ENCODE data around the gene CRIP3.

CRIP3 gene

DNA sequence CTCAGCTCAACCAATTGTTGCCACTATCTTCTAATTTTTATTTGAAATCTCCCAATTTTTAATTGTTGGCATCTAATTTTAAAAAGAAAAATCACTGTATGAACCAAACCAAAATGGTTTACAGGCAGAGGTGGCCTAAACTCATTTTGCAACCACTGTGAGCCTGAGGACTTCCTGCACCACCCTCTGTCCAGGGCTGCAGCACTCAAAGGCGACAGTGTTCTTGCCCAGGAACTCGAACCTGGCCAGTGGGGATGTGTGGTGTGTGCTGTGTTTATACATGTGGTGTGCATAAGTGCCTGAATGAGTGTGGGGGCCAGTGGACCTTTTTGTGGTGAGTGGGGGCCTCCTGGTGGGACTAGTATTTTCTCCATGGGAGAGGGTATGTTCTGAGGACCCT is 34.9 kb downstream of the CRIP3 start:
- no peak for DNase-seq (ENCODE audit: low spot score)

DNA sequence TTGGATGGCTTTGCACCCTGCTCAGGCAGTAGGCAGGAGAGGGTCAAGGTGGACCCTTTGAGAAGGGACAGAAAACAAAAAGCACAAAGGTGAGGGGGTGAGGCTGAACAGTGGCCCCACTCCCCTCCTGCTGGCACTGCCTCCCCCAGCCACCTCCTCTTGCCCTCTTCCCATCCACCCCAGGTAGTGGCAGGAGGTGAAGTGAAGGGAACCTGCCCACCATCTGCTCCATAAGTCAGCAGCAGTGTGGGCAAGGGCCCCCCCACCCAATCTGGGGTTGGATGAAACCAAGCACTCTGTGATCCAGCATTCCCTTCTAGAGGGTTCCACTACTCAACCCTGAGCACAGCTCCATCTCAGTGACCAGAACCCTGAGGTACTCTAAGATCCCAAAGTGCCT is 36.7 kb downstream of the CRIP3 start:
- no peak for DNase-seq (ENCODE audit: low spot score)

DNA sequence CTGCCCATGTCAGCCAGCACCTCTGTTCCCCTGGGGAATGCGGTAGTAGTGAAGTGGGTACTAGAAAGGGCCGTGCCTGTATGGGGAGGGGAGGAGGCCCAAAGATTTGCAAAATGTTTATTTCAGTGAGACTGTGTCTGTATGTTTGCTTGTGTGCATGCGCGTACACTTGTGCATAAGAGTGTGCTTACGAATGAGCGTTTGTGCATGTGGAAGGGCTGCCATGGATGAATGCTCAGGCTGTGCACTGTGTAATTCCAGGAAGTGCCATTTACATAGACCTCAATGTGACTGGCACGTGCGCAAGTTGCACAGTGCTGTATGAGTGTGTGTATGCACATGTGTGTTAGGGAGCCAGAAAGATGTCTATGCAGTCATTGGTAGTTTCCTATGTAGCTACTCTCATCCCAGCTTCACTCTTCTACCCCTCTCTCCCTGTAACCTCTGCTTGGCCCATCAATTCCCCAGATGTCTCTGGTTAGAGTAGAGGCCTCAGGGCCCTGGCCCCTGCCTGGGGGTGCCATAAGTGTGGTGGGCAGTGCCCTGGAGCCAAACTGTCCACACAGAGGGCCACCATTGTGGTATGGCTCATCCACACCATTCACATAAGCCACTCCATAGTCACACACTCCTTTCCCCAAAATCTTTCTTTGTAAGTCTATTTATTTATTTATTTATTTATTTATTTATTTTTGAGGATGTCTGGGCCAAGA is 37.4 kb downstream of the CRIP3 start:
- DNase-seq (ENCODE audit: low spot score), result no peak

DNA sequence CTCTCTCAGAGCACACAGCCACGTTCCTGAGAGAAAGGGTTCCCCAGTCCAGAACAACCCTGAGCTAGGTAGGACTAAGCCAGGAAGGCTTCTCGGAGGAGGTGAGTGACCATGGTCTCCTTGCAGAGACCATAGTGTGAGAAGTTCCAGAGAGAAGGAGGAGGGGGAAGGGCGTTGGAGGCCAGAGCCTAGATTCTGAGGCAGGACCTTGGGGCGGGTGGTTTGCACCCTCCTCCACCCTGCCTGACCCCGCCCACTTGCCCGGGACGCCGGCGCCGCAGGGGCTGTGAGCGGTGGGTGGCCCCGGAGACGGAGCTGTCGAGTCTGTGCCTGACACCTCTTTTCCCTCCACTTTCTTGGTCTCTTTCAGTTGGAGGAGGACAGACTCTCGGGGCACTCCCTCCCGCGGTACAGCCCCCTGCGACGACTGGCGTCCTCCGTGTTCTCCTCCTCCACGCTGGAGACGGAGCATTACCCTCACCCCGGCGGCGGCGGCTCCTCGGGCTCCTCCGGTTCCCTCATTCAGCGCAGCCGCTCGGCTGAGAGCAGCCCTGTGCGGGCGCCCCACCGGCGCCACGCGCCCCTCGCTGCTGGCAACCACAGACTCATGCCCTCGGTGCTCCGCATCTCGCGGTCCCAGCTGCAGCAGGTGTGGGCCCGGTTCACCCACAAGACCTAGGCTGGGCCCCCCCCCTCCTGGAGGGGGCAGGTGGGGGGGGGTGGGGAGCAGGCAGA is 39.2 kb downstream of the CRIP3 start:
- DNase-seq (ENCODE audit: low spot score), result no peak

DNA sequence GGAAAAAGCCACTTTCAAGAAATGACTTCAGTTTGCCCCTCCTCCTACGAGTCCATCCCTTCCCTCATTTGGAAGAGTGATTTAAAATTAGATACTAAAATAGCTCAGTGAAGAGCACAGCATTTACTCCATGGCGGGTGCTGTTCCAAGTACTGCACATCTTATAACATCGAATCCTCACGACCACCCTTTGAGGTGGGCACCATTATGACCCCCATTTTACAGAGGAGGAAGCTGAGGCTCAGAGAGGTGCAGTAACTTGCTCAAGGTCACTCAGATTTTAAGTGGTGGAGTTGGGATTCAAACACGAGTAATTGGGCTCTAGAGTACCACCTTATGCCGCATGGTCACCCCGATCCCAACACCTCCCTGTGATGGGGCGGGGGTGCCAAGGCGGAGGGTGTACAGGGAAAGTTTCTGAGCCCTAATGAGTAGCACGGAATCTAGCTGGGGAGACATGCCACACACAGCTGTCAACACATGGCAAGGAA is 39.8 kb downstream of the CRIP3 start:
- no peak for DNase-seq (ENCODE audit: low spot score)

DNA sequence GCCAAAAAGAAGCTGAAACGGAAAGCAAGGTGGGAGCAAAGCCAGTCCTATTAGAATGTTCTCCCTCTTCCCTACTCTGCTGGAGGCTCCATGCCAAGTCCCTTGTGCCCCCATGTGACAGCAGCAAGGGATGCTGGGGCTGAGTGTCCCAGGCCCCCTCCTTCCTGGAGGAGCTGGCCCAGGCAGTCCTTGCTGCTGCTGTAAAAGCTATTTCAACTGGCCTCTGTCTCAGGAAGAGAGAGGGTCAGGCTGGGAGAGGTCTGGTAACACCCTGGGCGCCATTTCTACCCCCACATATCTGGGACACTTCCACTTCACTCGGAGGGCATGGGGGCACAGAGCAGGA is 40.3 kb downstream of the CRIP3 start:
- no peak for DNase-seq (ENCODE audit: low spot score)

DNA sequence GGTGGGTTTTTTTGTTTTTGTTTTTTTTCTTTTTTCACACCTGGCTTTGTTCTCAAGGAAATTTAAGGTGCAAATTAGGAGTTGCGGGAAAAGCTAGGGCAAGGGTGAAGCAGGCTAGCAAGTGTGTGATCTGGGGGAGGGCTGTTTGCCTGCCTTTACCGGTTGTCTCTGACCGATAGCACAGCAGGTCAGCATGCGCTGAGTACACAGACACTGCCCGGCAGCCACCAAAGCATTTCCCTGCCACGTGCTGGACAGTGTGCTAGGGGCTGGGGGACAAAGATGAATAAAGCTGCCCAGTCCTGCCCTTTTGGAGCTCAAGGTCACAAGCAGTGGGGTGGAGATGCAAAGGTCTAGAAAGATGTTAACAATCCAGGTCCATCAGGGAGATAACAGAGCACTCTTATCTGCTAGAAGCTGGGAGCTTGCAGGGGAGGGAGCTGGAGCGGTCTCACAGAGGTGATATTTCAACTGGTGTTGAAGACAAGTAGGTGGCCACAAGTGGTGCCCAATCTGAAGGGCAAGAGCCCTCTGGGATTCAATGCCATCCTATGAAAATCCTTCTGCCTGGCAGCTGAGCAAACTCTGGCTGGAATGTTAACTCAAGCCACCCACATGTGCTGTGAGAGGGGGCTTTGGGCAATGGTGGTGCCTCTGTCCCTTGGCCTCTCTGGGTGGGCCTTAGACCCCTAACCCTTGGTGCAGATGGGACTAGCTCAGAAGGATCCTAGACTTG is 40.8 kb downstream of the CRIP3 start:
- DNase-seq (ENCODE audit: low spot score), result no peak

DNA sequence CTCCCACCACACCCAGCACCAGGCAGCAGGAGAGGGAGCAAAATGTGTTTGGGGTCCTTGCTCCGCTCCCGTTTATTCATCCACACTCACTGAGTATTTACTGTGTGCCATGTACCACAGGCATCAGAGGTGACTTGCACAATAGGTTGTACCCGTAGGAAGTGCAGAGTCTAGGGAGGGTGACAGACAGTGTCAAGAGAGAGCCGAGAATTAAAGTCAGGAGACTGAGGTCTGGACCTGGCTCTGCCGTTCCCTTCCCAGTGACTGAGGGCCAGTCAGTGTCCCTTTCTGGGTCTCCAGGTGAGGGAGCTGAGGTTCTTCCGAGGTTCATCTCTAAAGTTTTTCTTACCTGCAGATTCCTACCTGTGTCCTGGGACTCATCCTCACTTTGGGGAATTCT is 43.1 kb downstream of the CRIP3 start:
- no peak for DNase-seq (ENCODE audit: low spot score)

DNA sequence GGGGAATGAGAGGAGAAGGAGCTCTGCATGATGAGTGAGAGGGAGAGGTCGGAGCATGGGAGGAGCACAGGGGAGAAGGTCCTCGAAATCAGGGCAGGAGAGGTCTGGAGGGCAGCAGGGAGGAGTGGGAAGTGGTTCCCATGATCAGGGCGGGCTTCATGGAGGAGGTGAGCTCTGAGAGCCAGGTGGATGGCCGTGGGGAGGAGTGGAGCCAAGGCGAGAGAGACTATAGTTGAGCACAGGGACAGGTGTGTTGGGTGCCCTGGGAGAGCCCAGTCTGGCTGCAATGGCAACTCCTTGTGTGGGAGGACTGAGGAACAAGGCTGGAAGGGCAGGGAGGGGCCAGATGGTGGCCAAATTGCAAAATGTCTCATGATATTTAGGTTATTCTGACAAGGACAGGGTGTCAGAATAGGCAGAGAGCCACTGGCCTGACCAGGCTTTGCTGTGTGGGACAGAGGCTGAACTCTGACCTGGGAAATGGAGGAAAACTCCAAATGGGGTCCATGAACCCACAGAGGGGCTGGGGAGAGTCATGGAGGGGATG is 44.0 kb downstream of the CRIP3 start:
- DNase-seq (ENCODE audit: low spot score), result no peak

DNA sequence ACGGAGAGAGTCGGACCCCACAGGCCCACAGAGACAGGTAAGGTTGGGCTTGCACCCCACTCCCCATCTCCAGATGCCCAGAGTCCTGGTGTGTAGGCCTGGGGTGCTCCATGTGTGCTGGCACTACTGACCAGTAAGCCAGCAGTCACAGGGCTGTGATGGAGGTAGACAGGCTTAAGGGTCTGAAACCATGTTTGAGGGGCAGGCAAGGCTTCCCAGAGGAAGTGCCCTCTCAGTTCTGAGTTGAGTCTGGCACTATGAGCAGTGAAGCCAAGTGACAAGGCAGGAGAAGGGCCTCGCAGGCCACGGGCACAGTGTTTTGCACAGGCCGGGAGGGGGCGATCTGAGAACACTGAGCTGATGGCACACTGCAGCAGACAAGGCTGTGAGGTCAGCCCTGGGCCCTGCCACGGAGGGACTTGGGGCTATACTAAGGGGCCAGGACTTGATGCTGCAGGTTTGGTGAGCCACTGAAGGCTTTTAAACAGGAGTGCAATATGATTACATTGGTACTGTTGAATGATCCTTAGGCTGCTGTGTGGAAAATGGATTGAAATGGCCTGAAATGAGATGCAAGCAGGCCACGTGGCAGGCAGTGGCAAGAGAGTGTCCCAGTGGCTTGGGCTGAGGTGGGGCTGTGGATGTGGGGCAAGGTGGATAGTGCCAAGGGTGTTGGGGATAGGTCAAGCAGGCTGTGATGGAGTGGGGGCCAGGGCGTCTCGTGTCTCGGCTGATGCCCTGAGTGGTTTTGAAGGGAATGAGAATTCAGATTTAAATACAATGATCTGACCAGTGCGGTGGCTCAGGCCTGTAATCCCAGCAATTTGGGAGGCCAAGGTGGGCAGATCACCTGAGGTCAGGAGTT is 45.1 kb downstream of the CRIP3 start:
- DNase-seq (ENCODE audit: low spot score), result peak; percentile 75

DNA sequence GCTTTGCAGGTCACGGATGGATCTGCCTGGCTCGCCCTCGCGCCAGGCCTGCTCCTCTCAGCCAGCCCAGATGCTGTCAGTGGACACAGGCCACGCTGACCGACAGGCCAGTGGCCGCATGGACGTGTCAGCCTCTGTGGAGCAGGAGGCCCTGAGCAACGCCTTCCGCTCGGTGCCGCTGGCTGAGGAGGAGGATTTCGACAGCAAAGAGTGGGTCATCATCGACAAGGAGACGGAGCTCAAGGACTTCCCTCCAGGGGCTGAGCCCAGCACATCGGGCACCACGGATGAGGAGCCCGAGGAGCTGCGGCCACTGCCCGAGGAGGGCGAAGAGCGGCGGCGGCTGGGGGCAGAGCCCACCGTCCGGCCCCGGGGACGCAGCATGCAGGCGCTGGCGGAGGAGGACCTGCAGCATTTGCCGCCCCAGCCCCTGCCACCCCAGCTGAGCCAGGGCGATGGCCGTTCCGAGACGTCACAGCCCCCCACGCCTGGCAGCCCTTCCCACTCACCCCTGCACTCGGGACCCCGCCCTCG is 45.8 kb downstream of the CRIP3 start:
- no peak for DNase-seq (ENCODE audit: low spot score)

DNA sequence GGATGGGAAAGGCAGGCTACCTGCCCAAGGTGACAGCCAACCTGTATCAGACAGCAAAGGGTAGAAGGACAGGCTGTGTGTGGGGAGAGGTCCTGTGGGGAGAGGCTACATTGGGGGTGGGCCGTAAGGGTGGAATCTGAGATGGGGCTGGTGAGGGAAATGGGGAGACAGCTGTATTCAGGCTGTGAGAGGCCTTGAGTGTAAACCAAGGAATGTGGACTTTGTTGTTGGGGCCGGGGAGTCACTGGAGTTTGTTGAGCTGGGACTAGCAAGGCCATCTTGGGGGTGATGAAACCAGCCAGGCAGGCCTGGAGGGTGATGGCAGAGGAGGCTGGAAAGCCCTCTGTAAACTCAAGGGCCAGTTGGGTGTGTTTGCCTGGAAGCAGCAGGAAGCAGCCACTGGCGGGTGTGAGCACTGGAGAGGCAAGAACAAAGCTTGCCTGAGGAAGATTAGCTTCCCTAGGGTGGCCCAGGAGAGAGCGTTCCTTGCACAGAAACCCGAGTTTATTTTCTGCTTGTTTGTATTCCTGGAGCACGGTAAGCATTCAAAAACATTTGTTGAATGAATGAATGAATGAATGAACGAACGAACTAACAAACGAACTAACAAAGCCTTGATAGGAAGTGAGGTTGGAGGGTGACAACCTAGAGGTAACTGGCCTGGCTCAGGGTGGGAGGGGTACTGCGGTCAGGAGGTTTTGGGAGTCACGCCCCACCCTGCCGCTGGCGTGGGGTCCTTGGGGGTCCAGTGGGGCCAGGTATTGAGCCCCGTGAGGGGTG is 46.4 kb downstream of the CRIP3 start:
- no peak for DNase-seq (ENCODE audit: low spot score)

DNA sequence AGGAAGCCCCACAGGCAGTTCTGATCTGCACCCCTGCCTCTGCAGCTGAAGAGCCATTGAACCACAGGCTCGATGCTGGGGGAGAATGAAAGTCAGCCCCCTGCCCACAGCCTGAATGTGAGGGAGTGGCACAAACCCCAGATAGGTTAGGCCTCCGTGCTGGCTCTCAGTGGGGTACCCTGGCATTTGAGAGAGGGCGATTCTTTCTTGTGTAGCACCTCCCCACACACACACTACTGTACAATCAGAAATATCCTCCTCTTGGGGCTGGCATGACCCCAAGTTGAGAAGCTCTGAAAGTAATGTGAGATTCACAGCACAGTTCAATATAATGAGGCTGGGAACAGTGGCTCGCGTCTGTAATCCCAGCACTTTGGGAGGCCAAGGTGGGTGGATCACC is 47.4 kb downstream of the CRIP3 start:
- DNase-seq (ENCODE audit: low spot score), result no peak

DNA sequence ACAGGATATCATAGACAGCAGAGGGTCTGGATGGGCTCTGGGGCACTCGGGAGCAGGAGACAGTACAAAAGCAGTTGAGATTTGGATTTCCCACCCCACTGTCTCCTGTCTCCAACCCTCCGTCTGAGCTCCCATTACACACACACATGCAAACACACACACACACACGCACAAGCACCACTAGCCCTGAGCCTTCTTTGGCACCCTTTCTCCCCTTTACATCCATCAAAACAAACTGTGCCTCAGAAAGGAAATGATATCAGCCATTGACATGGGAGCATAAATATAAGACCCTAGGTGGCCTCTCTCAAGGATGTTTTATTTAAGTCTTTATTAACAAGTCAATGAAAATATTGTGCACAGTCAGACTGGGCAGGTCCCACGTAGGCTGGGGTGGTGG is 47.8 kb downstream of the CRIP3 start:
- no peak for DNase-seq (ENCODE audit: low spot score)

DNA sequence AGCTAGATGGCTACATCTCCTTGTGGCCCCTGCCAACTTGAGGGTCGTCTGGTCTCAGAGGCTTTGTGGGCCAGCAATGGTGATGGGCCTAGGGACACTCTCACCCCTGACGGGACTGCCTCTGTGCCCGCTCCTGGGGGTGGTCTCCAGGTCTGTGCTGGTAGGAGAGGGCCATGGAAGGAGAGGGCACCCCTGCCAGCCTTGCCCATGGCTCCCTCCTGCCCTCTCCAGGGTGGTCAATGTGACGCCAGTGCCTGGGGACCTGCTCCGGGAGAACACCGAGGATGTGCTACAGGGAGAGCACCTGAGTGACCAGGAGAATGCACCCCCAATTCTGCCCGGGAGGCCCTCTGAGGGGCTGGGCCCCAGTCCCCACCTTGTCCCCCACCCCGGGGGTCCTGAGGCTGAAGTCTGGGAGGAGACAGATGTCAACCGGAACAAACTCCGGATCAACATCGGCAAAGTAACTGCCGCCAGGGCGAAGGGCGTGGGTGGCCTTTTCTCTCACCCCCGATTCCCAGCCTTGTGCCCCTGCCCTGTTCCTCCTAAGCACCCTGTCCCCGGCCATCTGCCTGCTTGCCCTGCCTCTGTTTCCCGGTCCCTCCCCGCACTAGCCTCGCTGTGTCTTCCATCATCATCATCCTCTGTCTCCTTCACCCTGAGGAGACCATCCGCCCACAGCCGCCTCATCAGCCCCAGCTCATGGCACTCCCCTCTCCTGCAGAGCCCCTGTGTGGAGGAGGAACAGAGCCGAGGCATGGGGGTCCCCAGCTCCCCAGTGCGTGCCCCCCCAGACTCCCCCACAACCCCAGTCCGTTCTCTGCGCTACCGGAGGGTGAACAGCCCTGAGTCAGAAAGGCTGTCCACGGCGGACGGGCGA is 49.6 kb downstream of the CRIP3 start:
- no peak for DNase-seq (ENCODE audit: low spot score)

DNA sequence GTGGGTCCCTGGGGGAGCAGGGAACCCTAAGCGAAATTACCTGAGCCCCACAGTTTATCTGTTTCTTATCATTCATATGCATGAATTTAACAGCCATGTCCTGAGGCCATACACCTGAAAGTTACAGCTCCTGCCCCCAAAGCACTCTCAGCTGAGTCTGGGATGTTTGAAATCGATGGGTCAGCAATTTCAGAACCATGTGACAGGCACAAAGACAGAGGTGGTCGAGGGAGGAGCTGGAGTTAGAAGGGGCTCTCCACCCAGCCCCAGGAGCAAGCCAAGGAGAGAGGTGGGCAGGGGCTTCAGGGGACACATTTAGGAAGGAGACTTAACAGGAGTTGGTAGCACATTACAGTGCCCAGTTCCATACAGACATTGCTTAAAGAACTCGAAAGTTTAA is 50.4 kb downstream of the CRIP3 start:
- DNase-seq (ENCODE audit: low spot score), result no peak

DNA sequence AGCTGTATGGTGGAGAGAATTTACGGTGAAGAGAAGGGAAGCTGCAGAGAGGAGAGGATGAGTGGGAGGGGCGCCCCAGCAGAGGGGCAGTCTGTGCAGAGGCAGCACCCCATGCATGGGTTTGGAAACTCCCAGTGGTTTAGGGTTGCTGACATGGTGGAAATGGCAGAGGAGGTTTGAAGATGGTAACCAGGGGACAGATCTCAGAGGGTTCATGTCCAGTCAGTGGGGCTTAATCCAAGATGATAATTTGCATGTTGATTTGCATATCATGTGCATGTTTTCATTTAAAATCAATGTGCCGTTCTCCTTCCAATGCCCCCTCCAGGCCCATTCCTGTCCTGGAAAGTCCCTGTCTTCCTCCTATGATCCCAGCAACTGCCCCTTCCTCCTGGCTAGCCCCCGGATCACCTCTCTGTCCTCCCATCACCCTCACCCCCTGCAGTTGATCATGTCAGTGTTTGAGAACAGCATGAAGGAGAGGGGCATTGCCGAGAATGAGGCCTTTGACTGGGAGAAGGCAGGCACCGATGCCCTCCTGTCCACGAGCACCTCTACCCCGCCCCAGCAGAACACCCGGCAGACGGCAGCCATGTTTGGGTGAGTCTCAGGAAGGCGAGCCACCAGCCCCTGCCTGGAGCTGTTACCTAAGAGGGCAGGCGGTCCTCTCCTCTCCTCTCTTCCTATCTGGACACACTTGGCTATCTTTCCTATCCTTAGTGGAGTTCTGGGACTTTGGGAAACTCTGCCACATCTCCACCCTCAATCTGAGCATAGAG is 51.1 kb downstream of the CRIP3 start:
- no peak for DNase-seq (ENCODE audit: low spot score)

DNA sequence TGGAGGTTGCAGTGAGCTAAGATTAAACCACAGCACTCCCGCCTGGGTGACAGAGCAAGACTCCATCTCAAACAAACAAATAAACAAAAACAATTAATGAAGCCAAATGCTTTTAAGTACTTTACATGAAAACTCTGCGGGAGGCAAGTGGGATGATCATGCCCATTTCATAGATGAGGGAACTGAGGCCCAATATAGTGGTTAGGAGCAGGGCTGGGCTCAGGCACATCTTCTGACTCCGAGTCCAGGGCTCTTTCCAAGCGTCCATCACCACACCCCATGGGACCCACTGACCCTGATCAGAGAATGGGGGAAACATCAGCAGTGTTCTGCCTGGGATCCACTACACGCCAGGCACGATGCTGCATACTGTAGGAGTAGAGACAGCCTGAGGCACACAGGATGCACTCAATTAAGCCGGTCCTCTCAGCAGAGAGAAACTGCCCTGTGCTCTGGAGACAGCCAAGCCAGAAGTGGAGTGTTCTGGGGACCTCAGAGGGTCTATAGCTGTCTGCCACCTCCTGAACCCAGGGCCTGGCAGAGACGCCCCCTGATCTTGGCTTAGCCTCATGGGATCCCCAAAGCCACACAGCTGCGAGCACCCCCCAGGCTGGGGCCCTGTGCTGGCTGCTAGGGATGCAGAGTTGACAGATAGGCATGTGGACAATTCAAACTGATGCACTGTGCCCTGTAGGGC is 51.8 kb downstream of the CRIP3 start:
- no peak for DNase-seq (ENCODE audit: low spot score)

All from activated CD4-positive, alpha-beta T cell treated with anti-CD3 and anti-CD28 coated beads, Interleukin-2, Interleukin-4, amounts not matched to agents 100 ng/mL and 50 ng/mL, durations not matched to agents 16 hours and 8 hours (primary cell).